IMR-90 (cell line): ENCODE data around the gene CPNE2. TPM values are rescaled to one million over a fixed set of nuclear protein-coding genes. Genes with fewer than 3 reads are reported as not detected.
A peak's percentile ranks its signal among the peaks of the same experiment; 100 is the strongest.

Source experiments
- ATAC-seq: fragments of 200-7000 bp; cut with Tn5 transposase; 2 replicates; pipeline ENCODE4 v1.9.1; 2020; ENCODE audit warnings: low read depth, mild to moderate bottlenecking, moderate library complexity
- BruUV-seq: library from RNA; stranded (reverse); fragments of 400-500 nt; replicated peaks from 2 replicates; lab custom pipeline; 2021; lab: Mats Ljungman, UMichigan
- CTCF ChIA-PET: fragments of 300-600 bp; formaldehyde crosslinking; extraction: SDS; loops from one replicate; lab custom pipeline; 2021; ENCODE audit warnings: antibody characterized with exemption; lab: Yijun Ruan, JAX
- POLR2A ChIA-PET: fragments of 300-600 bp; sonication (Branson Sonifier 250); formaldehyde crosslinking; loops from one replicate; lab custom pipeline; 2022; ENCODE audit warnings: antibody characterized with exemption; ENCODE audit not compliant: unreplicated experiment; lab: Charles Lee
- DNase-seq: peaks from one replicate; pipeline ENCODE4 v3.0.0; 2013
- H2AFZ ChIP-seq: replicated peaks from 2 replicates; pipeline ENCODE3; 2013; ENCODE audit warnings: low read length, mild to moderate bottlenecking; ENCODE audit not compliant: poor library complexity
- H2AK5ac ChIP-seq: 2 replicates; pipeline ENCODE4 v1.6.1; 2013; ENCODE audit warnings: low read depth, low read length, inconsistent platforms
- H2AK9ac ChIP-seq: replicated peaks from 2 replicates; pipeline ENCODE3; 2013; ENCODE audit warnings: mild to moderate bottlenecking, low read depth, low read length, moderate library complexity; ENCODE audit not compliant: poor library complexity
- H2BK120ac ChIP-seq: 2 replicates; pipeline ENCODE4 v1.6.1; 2013; ENCODE audit warnings: low read depth, low read length, inconsistent platforms
- H2BK15ac ChIP-seq: 3 replicates; pipeline ENCODE4 v1.6.1; 2013; ENCODE audit warnings: low read depth, low read length, inconsistent platforms
- H2BK20ac ChIP-seq: 2 replicates; pipeline ENCODE4 v1.6.1; 2013; ENCODE audit warnings: low read depth, mild to moderate bottlenecking, inconsistent platforms, low read length, moderate library complexity
- H2BK5ac ChIP-seq: 2 replicates; pipeline ENCODE4 v1.6.1; 2013; ENCODE audit warnings: mild to moderate bottlenecking, low read depth, low read length, inconsistent platforms; ENCODE audit not compliant: poor library complexity, severe bottlenecking
- H3K14ac ChIP-seq: replicated peaks from 2 replicates; pipeline ENCODE4 v1.6.1; 2013; ENCODE audit warnings: low read depth, low read length, inconsistent platforms
- H3K18ac ChIP-seq: 2 replicates; pipeline ENCODE4 v1.6.1; 2013; ENCODE audit warnings: low read depth, low read length, control low read depth
- H3K23ac ChIP-seq: 2 replicates; pipeline ENCODE4 v1.6.1; 2013; ENCODE audit warnings: low read depth, low read length, inconsistent platforms
- H3K27ac ChIP-seq: 2 replicates; pipeline ENCODE4 v1.5.1; 2013; ENCODE audit warnings: mild to moderate bottlenecking, control low read depth, low read length; ENCODE audit not compliant: insufficient read depth
- H3K27me3 ChIP-seq: 2 replicates; pipeline ENCODE4 v1.6.1; 2013; ENCODE audit warnings: low read length; ENCODE audit not compliant: control insufficient read depth, insufficient read depth
- H3K36me3 ChIP-seq: 2 replicates; pipeline ENCODE4 v1.6.1; 2013; ENCODE audit warnings: low read length, mixed read lengths; ENCODE audit not compliant: control insufficient read depth, insufficient read depth
- H3K4ac ChIP-seq: 2 replicates; pipeline ENCODE4 v1.6.1; 2013; ENCODE audit warnings: low read depth, low read length, inconsistent platforms
- H3K4me1 ChIP-seq: 2 replicates; pipeline ENCODE4 v1.6.1; 2013; ENCODE audit warnings: low read length, mixed read lengths; ENCODE audit not compliant: control insufficient read depth, insufficient read depth
- H3K4me2 ChIP-seq: 2 replicates; pipeline ENCODE4 v1.6.1; 2013; ENCODE audit warnings: low read depth, mild to moderate bottlenecking, control low read depth, low read length, moderate library complexity
- H3K4me3 ChIP-seq: 2 replicates; pipeline ENCODE4 v1.5.1; 2013; ENCODE audit warnings: low read depth, mild to moderate bottlenecking, control low read depth, low read length, moderate library complexity; ENCODE audit not compliant: insufficient read depth
- H3K56ac ChIP-seq: 2 replicates; pipeline ENCODE4 v1.6.1; 2013; ENCODE audit warnings: low read length, inconsistent platforms; ENCODE audit not compliant: insufficient read depth; ENCODE audit errors: extremely low read depth
- H3K79me1 ChIP-seq, 2 experiments: 2 replicates each; pipeline ENCODE4 v1.6.1; 2013; ENCODE audit warnings: low read length in 2 of 2, inconsistent platforms in 1 of 2, low read depth in 1 of 2
- H3K9ac ChIP-seq: 2 replicates; pipeline ENCODE4 v1.6.1; 2013; ENCODE audit warnings: low read depth, low read length, control low read depth
- H3K9me1 ChIP-seq: 2 replicates; pipeline ENCODE4 v1.6.1; 2013; ENCODE audit warnings: low read length, inconsistent platforms; ENCODE audit not compliant: insufficient read depth
- H3K9me3 ChIP-seq: 2 replicates; pipeline ENCODE4 v1.6.1; 2013; ENCODE audit warnings: low read length; ENCODE audit not compliant: control insufficient read depth, insufficient read depth
- H4K20me1 ChIP-seq: 2 replicates; pipeline ENCODE4 v1.6.1; 2013; ENCODE audit warnings: low read length, inconsistent platforms; ENCODE audit not compliant: insufficient read depth
- H4K5ac ChIP-seq: 2 replicates; pipeline ENCODE4 v1.6.1; 2013; ENCODE audit warnings: mild to moderate bottlenecking, low read depth, low read length, control low read depth
- H4K8ac ChIP-seq, 2 experiments: 2 replicates each; pipeline ENCODE4 v1.6.1; 2013; ENCODE audit warnings: low read depth in 2 of 2, low read length in 2 of 2, control low read depth in 1 of 2, inconsistent platforms in 1 of 2
- H4K91ac ChIP-seq: 2 replicates; pipeline ENCODE4 v1.6.1; 2013; ENCODE audit warnings: low read depth, low read length, inconsistent platforms; ENCODE audit not compliant: insufficient read depth
- BHLHE40 ChIP-seq: fragments of 150-350 bp; IDR thresholded peaks from 2 replicates; pipeline ENCODE4 v1.6.1; 2016; ENCODE audit warnings: mild to moderate bottlenecking, low read depth, low read length
- CHD1 ChIP-seq: IDR thresholded peaks from 2 replicates; pipeline ENCODE4 v1.6.1; 2012; ENCODE audit warnings: low read depth, low read length, improper control_type of control experiment
- FOS ChIP-seq: fragments of 150-350 bp; IDR thresholded peaks from 2 replicates; pipeline ENCODE4 v1.6.1; 2016; ENCODE audit warnings: low read depth, low read length
- MAFK ChIP-seq: IDR thresholded peaks from 2 replicates; pipeline ENCODE4 v1.6.1; 2012; ENCODE audit warnings: low read depth, low read length, improper control_type of control experiment
- MAZ ChIP-seq: IDR thresholded peaks from 2 replicates; pipeline ENCODE4 v1.6.1; 2012; ENCODE audit warnings: low read depth, mild to moderate bottlenecking, low read length, improper control_type of control experiment, moderate library complexity, borderline replicate concordance
- MXI1 ChIP-seq: IDR thresholded peaks from 2 replicates; pipeline ENCODE4 v1.6.1; 2012; ENCODE audit warnings: low read depth, mild to moderate bottlenecking, low read length, moderate library complexity, borderline replicate concordance
- RAD21 ChIP-seq: IDR thresholded peaks from 2 replicates; pipeline ENCODE4 v1.6.1; 2012; ENCODE audit warnings: low read length, improper control_type of control experiment
- RCOR1 ChIP-seq: IDR thresholded peaks from 2 replicates; pipeline ENCODE4 v1.6.1; 2012; ENCODE audit warnings: mild to moderate bottlenecking, low read length, improper control_type of control experiment; ENCODE audit not compliant: insufficient replicate concordance
- RFX5 ChIP-seq: IDR thresholded peaks from 2 replicates; pipeline ENCODE4 v1.8.0; 2012; ENCODE audit warnings: low read depth, mild to moderate bottlenecking, low read length, moderate library complexity
- WGBS, 2 experiments: methylation state at CpG; one replicate each; pipeline versions ENCODE4 v1.1.5 to v1.1.7; 2013; ENCODE audit warnings: missing lambda C conversion rate in 2 of 2; ENCODE audit not compliant: insufficient read length in 1 of 2; ENCODE audit errors: extremely low coverage in 2 of 2; 5-methylcytosine and 5-hydroxymethylcytosine counted together
- dilution Hi-C: fragments of 300-500 bp; cut with HindIII; formaldehyde crosslinking; loops from one replicate; pipeline ENCODE4 v1.14.3; 2018; ENCODE audit warnings: low sequenced_read_pairs; ENCODE audit not compliant: unreplicated experiment
- in situ Hi-C: fragments of 300-500 bp; cut with MboI; formaldehyde crosslinking; loops from 3 replicates; pipeline ENCODE4 v1.14.3; 2019; ENCODE audit warnings: low sequenced_read_pairs, inconsistent platforms, mixed read lengths
- intact Hi-C: fragments of 100-400 bp; cut with micrococcal nuclease; formaldehyde crosslinking; loops from 2 replicates; pipeline ENCODE4 v1.10.0; 2022
- polyA plus RNA-seq, 3 experiments: library from polyadenylated mRNA; depleted of rRNA; stranded (reverse); fragments of >200 nt; gene quantifications; 2 replicates each; pipeline ENCODE4 v1.2.3, GENCODE V29; 2012; ENCODE audit warnings: low replicate concordance in 1 of 3
- total RNA-seq: library from RNA; depleted of rRNA; stranded (reverse); fragments of >200 nt; gene quantifications from 2 replicates; pipeline ENCODE4 v1.2.3, GENCODE V29; 2012
- TF ChIP-seq, protein P1 (sequence below): fragments of 150-350 bp; IDR thresholded peaks from 2 replicates; pipeline ENCODE4 v1.6.1; 2017; ENCODE audit warnings: mild to moderate bottlenecking, antibody characterized with exemption, low read length, low read depth
- TF ChIP-seq, protein P2 (sequence below): fragments of 150-350 bp; IDR thresholded peaks from 2 replicates; pipeline ENCODE4 v1.6.1; 2016; ENCODE audit warnings: low read depth, mild to moderate bottlenecking, low read length, moderate library complexity, borderline replicate concordance
- TF ChIP-seq, protein P3 (sequence below): conservative IDR thresholded peaks from 2 replicates; pipeline ENCODE4 v1.5.1; 2012; ENCODE audit warnings: mild to moderate bottlenecking, low read depth, low read length, improper control_type of control experiment

The CPNE2 gene
- total and polyA plus RNA-seq, 2 of the 4 experiments (the other 2 are of a cell fraction) = 15.4 to 48.0 TPM

DNA sequence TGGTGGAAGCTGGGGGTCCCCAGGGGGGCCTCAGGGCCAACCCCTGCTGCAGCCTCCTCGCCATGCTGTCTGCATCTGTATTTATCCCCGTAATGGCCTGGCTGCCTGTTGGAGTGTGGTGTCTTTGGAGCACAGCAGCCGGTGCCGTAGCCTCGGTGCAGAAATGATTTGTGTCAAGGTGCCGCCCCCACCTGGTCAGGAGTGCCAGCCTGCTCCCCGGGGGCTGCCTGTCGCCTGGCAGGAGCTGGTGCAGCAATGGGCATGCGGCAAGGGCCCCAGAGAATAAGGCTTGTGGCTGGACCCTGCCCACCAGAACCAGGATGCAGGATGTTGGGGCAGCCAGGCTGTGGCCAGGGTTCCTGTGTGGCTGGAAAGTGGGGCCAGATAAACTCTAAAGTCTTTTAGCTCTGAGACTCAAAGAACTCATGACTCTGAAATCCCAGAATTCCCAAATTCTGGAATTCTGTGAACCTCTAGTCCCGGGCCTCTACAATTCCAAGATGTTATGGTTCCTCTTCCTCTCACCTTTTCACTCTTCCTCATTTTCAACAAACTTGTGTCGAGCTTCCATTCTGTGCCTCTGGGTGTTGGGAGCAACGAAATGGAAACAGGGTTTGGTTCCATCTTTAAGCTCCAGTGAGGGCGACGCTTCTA, 5.9 kb downstream of the CPNE2 start:
- CTCF ChIA-PET = no interaction called here

More for the DNA sequence above, 5.9 kb downstream of the CPNE2 start:
- Histone ChIP-seq H3K4me3 (no peak overlapping the region), H3K9ac (no peak overlapping the region), H3K27ac (no peak overlapping the region), H3K4me1 (peaks cover 2% of the 10 kb centered on the region; the same call in 1 of the 2 replicates), H3K4ac (no peak overlapping the region), H2AK9ac (no peak overlapping the region), H4K5ac (no peak overlapping the region), H3K79me1 (peaks cover 14 to 46% of the 10 kb centered on the region in 2 experiments; a peak in 3 of 4 replicates), H3K9me1 (peaks cover 8% of the 10 kb centered on the region; the same call in 1 of the 2 replicates), H2BK120ac (no peak overlapping the region), H3K23ac (no peak overlapping the region), H2BK20ac (no peak overlapping the region), H3K18ac (no peak overlapping the region), H3K36me3 (no peaks in the 10 kb centered on the region), H3K9me3 (no peaks in the 10 kb centered on the region), H4K91ac (no peak overlapping the region), H2AFZ (peak overlapping the region; percentile 53), H3K56ac (no peak overlapping the region), H4K8ac (no peak overlapping the region), H2BK15ac (no peak overlapping the region), H3K27me3 (no peaks in the 10 kb centered on the region), H2AK5ac (no peak overlapping the region), H3K4me2 (no peak overlapping the region), H2BK5ac (no peak overlapping the region), H4K20me1 (peaks cover 13% of the 10 kb centered on the region), H3K14ac (no peak overlapping the region)
- TF ChIP-seq RAD21 (no peak), MAFK (no peak), RFX5 (no peak), MAZ (no peak), MXI1 (no peak), FOS (no peak), CHD1 (no peak), BHLHE40 (no peak), RCOR1 (no peak)
- TF ChIP-seq, protein P1, sequence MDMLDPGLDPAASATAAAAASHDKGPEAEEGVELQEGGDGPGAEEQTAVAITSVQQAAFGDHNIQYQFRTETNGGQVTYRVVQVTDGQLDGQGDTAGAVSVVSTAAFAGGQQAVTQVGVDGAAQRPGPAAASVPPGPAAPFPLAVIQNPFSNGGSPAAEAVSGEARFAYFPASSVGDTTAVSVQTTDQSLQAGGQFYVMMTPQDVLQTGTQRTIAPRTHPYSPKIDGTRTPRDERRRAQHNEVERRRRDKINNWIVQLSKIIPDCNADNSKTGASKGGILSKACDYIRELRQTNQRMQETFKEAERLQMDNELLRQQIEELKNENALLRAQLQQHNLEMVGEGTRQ = no peak
- TF ChIP-seq, protein P2, sequence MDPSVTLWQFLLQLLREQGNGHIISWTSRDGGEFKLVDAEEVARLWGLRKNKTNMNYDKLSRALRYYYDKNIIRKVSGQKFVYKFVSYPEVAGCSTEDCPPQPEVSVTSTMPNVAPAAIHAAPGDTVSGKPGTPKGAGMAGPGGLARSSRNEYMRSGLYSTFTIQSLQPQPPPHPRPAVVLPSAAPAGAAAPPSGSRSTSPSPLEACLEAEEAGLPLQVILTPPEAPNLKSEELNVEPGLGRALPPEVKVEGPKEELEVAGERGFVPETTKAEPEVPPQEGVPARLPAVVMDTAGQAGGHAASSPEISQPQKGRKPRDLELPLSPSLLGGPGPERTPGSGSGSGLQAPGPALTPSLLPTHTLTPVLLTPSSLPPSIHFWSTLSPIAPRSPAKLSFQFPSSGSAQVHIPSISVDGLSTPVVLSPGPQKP = no peak
- TF ChIP-seq, protein P3, sequence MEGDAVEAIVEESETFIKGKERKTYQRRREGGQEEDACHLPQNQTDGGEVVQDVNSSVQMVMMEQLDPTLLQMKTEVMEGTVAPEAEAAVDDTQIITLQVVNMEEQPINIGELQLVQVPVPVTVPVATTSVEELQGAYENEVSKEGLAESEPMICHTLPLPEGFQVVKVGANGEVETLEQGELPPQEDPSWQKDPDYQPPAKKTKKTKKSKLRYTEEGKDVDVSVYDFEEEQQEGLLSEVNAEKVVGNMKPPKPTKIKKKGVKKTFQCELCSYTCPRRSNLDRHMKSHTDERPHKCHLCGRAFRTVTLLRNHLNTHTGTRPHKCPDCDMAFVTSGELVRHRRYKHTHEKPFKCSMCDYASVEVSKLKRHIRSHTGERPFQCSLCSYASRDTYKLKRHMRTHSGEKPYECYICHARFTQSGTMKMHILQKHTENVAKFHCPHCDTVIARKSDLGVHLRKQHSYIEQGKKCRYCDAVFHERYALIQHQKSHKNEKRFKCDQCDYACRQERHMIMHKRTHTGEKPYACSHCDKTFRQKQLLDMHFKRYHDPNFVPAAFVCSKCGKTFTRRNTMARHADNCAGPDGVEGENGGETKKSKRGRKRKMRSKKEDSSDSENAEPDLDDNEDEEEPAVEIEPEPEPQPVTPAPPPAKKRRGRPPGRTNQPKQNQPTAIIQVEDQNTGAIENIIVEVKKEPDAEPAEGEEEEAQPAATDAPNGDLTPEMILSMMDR = no peak
- POLR2A ChIA-PET = no interaction called here
- WGBS, 2 experiments = 90% methylated on average over 2 of the region's 14 CpGs; no CpG with 5 or more reads in 1 of the 2 experiments
- DNase-seq (no peak), ATAC-seq (no peak)
- intact Hi-C loops (no loop called here), in situ Hi-C loops (no loop called here), dilution Hi-C loops (no loop called here)
- no TSS peak for BruUV-seq
